Ramos (cell line): Measurements from ENCODE around the gene LAD1.

ENCODE experiments used
- in situ Hi-C: fragments of 300-500 bp; cut with MboI; formaldehyde crosslinking; loops from one replicate; pipeline ENCODE4 v1.14.3; 2022; ENCODE audit warnings: low sequenced_read_pairs; ENCODE audit not compliant: unreplicated experiment

Gene LAD1

GRCh38 chr1:201331166-201331565 is 68.0 kb downstream of the LAD1 start:
- in situ Hi-C loops, result no loop called here
